PFSK-1 (cell line): ENCODE results near the gene PSMB7.

Experiments
- FOXP2 ChIP-seq: optimal IDR thresholded peaks from 2 replicates; pipeline ENCODE3; 2011; ENCODE audit warnings: borderline replicate concordance, control low read depth, inconsistent platforms; ENCODE audit not compliant: insufficient read depth; ENCODE audit errors: extremely low read length, extremely low read depth
- POLR2AphosphoS5 ChIP-seq: IDR thresholded peaks from 2 replicates; pipeline ENCODE4 v1.6.1; 2012; ENCODE audit warnings: low read depth, mild to moderate bottlenecking, control low read depth, low read length, moderate library complexity
- SIN3A ChIP-seq: IDR thresholded peaks from 2 replicates; pipeline ENCODE4 v1.6.1; 2012; ENCODE audit warnings: mild to moderate bottlenecking, low read length, moderate library complexity, borderline replicate concordance; ENCODE audit not compliant: insufficient read depth
- TAF1 ChIP-seq: IDR thresholded peaks from 2 replicates; pipeline ENCODE4 v1.6.1; 2012; ENCODE audit warnings: low read length, control low read depth, borderline replicate concordance; ENCODE audit not compliant: insufficient read depth
- TF ChIP-seq, protein P1 (sequence below), 2 experiments: IDR thresholded peaks; 2 replicates each; pipeline versions ENCODE4 v1.6.1 to v1.8.0; 2011 to 2012; ENCODE audit warnings: low read depth in 2 of 2, low read length in 2 of 2, control low read depth in 1 of 2, inconsistent platforms in 1 of 2, mild to moderate bottlenecking in 1 of 2, moderate library complexity in 1 of 2; ENCODE audit not compliant: insufficient read depth in 1 of 2

PSMB7 gene

DNA sequence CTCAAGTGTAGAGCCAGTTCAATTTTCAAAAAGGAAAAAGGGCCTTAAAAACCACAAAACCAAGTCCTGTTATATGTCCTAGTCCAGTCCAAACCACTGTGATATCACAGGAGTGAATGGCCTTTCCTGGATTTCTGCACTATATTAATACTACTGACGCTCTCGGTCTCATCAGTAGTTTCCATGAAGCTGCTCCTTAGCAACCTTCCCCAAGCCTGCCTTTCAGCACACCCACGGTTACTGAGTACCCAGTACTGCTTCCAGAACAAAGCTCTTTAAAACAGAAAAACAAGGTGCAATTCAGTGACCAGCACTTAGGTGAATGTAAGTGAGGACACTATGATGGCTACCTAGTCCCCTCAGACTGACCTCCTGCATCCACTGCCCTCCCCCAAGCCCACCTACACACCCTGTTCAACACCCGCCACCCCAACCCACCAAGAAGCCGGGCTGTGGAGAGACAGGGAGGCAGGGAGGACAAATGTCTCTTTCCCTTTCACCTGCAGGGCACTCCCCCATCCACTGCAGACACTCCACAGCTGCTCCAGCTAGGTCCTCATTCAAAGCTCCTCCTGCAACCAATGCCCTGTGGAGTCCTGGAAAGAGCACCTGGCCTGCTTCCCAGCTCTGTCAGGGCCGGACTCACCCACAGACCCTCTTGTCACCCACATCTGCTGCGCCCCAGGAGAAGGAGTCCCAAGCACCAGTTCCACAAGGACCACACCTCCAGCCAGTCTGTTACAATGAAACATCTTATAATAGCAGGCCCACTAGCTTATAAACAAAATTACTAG, 25.9 kb downstream of the PSMB7 start:
- no peak for TF ChIP-seq FOXP2
- TF ChIP-seq, protein P1, sequence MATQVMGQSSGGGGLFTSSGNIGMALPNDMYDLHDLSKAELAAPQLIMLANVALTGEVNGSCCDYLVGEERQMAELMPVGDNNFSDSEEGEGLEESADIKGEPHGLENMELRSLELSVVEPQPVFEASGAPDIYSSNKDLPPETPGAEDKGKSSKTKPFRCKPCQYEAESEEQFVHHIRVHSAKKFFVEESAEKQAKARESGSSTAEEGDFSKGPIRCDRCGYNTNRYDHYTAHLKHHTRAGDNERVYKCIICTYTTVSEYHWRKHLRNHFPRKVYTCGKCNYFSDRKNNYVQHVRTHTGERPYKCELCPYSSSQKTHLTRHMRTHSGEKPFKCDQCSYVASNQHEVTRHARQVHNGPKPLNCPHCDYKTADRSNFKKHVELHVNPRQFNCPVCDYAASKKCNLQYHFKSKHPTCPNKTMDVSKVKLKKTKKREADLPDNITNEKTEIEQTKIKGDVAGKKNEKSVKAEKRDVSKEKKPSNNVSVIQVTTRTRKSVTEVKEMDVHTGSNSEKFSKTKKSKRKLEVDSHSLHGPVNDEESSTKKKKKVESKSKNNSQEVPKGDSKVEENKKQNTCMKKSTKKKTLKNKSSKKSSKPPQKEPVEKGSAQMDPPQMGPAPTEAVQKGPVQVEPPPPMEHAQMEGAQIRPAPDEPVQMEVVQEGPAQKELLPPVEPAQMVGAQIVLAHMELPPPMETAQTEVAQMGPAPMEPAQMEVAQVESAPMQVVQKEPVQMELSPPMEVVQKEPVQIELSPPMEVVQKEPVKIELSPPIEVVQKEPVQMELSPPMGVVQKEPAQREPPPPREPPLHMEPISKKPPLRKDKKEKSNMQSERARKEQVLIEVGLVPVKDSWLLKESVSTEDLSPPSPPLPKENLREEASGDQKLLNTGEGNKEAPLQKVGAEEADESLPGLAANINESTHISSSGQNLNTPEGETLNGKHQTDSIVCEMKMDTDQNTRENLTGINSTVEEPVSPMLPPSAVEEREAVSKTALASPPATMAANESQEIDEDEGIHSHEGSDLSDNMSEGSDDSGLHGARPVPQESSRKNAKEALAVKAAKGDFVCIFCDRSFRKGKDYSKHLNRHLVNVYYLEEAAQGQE (IDR thresholded peaks at IDR 0.05; ENCODE audit: insufficient read depth in 1 of 2, low read depth in 2 of 2, low read length in 2 of 2), result no peak
- no peak for TF ChIP-seq TAF1
- no peak for TF ChIP-seq POLR2AphosphoS5
- TF ChIP-seq SIN3A, result no peak

DNA sequence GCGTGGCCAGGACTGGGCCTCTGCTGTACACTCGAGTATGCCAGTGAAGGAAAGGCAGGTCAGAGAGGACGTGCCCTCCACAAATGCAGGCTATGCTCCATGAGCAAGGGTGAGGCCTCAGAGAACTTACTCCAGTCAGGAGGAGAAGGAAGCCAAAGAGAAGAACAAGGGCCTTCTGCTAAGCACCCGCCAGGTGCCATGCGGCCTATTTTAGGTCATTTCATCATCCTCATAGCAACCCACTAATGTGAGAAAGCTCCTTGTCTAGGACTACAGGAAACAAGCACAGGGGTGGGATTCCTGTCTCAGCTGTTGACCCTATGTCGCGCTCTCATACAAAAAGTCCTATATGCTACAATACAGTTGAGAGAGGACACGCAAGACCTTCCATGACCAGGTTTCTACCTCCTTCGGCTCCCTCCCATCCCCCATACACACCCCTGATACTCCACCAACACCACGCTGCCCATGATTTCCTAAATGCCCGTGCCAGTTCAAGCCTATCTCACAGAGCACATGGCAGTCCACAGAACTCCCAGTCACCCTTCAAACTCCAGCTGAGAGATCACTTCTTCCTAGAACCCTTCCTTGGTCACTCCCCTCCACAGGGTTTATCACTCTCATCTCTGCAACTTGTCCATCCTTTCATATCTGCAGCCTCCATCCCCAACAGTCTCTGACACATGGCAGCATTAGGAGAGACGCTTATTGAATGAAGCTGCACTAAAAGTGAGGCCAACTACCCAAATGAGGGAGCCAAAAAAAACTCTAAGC, 26.8 kb downstream of the PSMB7 start:
- TF ChIP-seq, protein P1 (IDR thresholded peaks at IDR 0.05; ENCODE audit: insufficient read depth in 1 of 2, low read depth in 2 of 2, low read length in 2 of 2), result no peak
- TF ChIP-seq TAF1 (no peak), POLR2AphosphoS5 (no peak), FOXP2 (no peak), SIN3A (no peak)

DNA sequence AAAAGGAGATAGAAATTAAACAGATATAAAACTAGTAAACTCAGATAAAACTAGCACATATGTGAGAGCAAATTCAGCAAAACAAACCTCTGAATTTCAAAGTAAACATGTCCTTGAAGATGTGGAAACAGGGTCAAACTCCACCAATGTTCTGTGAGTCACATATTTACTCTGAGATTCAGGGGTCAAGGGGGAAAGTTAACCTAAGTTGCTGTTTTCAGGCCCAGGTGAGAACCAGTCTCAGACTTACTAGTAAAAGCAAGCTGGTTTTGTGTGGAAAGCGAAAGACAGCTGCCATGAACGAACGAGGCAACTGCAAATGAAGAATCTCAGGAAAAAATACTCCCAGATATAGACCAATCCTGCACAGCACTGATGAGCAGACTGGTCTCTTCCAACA, 29.0 kb downstream of the PSMB7 start:
- TF ChIP-seq TAF1 (no peak), SIN3A (no peak), POLR2AphosphoS5 (no peak), FOXP2 (no peak)
- TF ChIP-seq, protein P1 (IDR thresholded peaks at IDR 0.05; ENCODE audit: insufficient read depth in 1 of 2, low read depth in 2 of 2, low read length in 2 of 2), result no peak

DNA sequence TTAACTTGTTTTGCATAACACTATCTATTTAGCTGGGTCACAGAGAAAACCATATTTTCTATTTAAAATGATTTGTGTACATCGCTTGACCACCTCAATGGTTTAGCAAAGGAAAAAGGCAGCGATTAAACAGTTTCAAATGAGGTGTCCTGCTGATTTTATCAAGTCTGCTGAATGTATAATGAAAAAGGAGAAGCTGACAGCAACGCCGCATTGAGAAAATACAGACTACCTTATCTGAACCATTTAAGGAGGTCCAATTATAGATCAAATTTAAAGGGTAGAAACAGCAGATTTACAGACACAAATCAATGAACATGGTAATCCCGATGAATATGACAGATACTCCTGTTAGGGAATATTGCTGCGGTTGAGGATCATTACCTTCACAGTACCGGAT, 29.6 kb downstream of the PSMB7 start:
- TF ChIP-seq TAF1 (no peak), FOXP2 (no peak), SIN3A (no peak), POLR2AphosphoS5 (no peak)
- TF ChIP-seq, protein P1 (IDR thresholded peaks at IDR 0.05; ENCODE audit: insufficient read depth in 1 of 2, low read depth in 2 of 2, low read length in 2 of 2), result no peak
